ENCODE results near the gene CD300LG. TPM values are rescaled to one million over a fixed set of nuclear protein-coding genes. Genes with fewer than 3 reads are reported as not detected.

The CD300LG gene
- total RNA-seq, 1 donor from 2014 or later, result not detected

DNA sequence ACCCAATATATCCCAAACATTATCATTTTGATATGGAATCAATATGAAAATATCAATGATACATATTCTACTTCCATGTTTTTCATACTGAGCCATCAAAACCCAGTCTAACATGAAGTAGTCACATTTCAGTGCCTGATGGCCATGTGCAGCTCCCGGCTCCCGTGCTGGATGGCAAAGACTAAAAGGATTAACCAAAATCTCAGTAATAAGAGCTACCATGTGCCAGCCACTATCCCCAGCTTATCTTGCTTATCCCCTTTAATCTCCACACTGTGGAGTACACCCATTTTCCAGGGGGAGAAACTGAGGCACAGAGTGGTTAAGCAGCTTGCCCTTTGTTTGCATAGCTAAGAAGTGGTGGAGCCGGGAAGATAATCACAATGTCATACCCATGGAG is 9.2 kb downstream of the CD300LG start:
- Mint-ChIP-seq H3K4me3 (ENCODE audit: unreplicated experiment) (no peak overlapping the region), H3K4me1 (ENCODE audit: unreplicated experiment) (no peaks in the 10 kb centered on the region)
- TF ChIP-seq, protein P1, sequence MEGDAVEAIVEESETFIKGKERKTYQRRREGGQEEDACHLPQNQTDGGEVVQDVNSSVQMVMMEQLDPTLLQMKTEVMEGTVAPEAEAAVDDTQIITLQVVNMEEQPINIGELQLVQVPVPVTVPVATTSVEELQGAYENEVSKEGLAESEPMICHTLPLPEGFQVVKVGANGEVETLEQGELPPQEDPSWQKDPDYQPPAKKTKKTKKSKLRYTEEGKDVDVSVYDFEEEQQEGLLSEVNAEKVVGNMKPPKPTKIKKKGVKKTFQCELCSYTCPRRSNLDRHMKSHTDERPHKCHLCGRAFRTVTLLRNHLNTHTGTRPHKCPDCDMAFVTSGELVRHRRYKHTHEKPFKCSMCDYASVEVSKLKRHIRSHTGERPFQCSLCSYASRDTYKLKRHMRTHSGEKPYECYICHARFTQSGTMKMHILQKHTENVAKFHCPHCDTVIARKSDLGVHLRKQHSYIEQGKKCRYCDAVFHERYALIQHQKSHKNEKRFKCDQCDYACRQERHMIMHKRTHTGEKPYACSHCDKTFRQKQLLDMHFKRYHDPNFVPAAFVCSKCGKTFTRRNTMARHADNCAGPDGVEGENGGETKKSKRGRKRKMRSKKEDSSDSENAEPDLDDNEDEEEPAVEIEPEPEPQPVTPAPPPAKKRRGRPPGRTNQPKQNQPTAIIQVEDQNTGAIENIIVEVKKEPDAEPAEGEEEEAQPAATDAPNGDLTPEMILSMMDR (IDR thresholded peaks at IDR 0.05), result no peak

DNA sequence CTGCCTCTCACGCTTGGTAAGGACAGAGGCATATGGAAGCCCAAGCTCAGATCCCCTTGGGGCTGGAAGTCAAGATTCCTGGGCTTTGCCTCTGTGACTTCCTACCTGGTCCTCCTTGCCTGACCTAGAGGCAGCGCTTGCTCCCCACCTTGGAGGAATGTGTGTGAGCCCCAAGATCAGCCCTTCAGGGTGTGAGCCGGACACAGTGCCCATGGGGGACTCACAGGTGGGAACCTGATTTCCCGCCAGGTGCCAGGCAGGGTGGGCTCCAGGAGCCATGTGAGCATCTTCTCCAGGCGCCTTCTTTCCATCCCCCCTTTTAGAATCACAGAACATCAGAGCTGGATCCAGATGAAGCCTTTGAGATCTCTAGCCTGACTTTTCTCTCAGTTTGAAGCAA is 10.2 kb downstream of the CD300LG start:
- TF ChIP-seq, protein P1 (IDR thresholded peaks at IDR 0.05), result no peak
- H3K27me3 Mint-ChIP-seq (ENCODE audit: unreplicated experiment), result peaks cover 46% of the 10 kb centered on the region
- H3K27ac Mint-ChIP-seq (ENCODE audit: unreplicated experiment), result no peak overlapping the region
- H3K9me3 Mint-ChIP-seq (ENCODE audit: unreplicated experiment), result no peaks in the 10 kb centered on the region
- DNase-seq (ENCODE audit: extremely low spot score, unreplicated experiment), result no peak
- H3K4me3 Mint-ChIP-seq (ENCODE audit: unreplicated experiment), result no peak overlapping the region
- H3K4me1 Mint-ChIP-seq (ENCODE audit: unreplicated experiment), result no peaks in the 10 kb centered on the region
- no peaks in the 10 kb centered on the region for H3K36me3 Mint-ChIP-seq (ENCODE audit: unreplicated experiment)

More for the DNA sequence above, 9.2 kb downstream of the CD300LG start:
- Mint-ChIP-seq H3K36me3 (ENCODE audit: unreplicated experiment) (no peaks in the 10 kb centered on the region), H3K27me3 (ENCODE audit: unreplicated experiment) (peaks cover 52% of the 10 kb centered on the region), H3K27ac (ENCODE audit: unreplicated experiment) (no peak overlapping the region), H3K9me3 (ENCODE audit: unreplicated experiment) (no peaks in the 10 kb centered on the region)
- no peak for DNase-seq (ENCODE audit: extremely low spot score, unreplicated experiment)

DNA sequence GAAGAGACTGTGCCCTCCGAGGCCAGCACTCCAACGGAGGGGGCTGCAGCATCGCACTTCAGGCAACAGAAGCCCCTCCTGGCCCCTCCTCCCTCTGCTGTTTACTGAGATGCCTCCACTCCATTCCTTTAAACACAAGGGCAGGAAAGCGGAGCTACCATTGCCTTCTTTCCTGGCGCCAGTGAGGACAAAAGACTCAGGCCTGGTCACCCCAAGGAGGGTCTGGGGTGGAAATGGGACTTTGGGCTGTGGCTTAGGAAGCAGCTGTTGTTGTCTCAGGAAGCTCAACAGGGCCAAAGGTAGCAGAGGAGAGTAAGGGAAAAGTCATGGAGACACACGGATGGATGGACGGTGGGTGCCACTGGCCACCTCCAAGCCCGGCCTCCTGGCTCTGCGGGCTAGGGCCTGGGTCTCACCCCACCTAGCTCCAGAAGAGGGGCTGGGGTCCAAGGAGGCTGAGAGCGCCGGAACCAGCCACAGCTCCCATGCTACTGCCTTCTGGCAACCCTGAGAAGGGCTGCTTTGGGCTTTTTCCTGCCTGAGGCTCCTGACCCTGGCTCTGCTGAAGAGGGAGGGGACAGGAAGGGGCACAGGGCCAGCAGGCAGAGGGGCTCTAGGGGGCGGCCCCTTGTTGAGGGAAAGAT is 11.1 kb downstream of the CD300LG start:
- no peak for DNase-seq (ENCODE audit: extremely low spot score, unreplicated experiment)
- H3K4me3 Mint-ChIP-seq (ENCODE audit: unreplicated experiment), result no peak overlapping the region
- no peaks in the 10 kb centered on the region for H3K4me1 Mint-ChIP-seq (ENCODE audit: unreplicated experiment)
- H3K36me3 Mint-ChIP-seq (ENCODE audit: unreplicated experiment), result no peaks in the 10 kb centered on the region
- H3K27ac Mint-ChIP-seq (ENCODE audit: unreplicated experiment), result no peak overlapping the region
- H3K9me3 Mint-ChIP-seq (ENCODE audit: unreplicated experiment), result no peaks in the 10 kb centered on the region
- TF ChIP-seq, protein P1 (IDR thresholded peaks at IDR 0.05), result no peak
- H3K27me3 Mint-ChIP-seq (ENCODE audit: unreplicated experiment), result peaks cover 43% of the 10 kb centered on the region

DNA sequence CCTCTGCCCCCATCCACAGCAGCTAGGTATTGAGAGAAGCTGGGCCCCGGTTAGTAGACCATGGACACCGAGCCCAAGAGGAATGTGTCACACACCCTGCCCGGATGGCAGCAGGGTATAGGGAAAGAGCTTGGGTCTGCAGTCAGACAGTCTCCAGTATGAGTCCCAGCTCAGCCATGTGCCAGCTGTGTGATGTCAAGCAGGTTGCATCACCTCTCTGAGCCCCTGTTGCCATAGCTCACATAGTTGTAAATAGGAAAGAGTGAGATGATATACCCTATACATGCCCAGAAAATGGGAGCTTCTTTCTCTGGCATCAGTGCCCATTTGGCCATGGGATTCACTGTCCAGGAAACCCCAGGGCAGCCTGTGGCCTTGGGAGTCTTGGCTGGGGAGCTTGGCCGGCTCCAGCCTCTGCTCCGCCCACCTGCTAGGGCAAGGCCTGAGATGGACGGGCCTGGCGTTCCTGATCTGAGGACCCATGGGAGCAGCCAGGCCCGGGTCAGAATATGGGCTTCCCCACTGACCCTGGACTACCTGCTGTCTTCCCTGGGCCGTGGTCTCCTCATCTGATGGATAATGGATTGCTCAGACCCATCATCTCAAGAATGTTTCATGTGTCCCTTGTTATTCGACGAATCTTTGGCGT is 13.2 kb downstream of the CD300LG start:
- Mint-ChIP-seq H3K9me3 (ENCODE audit: unreplicated experiment) (no peaks in the 10 kb centered on the region), H3K4me3 (ENCODE audit: unreplicated experiment) (no peak overlapping the region), H3K36me3 (ENCODE audit: unreplicated experiment) (no peaks in the 10 kb centered on the region), H3K4me1 (ENCODE audit: unreplicated experiment) (no peaks in the 10 kb centered on the region), H3K27me3 (ENCODE audit: unreplicated experiment) (peaks cover 37% of the 10 kb centered on the region), H3K27ac (ENCODE audit: unreplicated experiment) (no peak overlapping the region)
- DNase-seq (ENCODE audit: extremely low spot score, unreplicated experiment), result no peak
- TF ChIP-seq, protein P1 (IDR thresholded peaks at IDR 0.05), result no peak

DNA sequence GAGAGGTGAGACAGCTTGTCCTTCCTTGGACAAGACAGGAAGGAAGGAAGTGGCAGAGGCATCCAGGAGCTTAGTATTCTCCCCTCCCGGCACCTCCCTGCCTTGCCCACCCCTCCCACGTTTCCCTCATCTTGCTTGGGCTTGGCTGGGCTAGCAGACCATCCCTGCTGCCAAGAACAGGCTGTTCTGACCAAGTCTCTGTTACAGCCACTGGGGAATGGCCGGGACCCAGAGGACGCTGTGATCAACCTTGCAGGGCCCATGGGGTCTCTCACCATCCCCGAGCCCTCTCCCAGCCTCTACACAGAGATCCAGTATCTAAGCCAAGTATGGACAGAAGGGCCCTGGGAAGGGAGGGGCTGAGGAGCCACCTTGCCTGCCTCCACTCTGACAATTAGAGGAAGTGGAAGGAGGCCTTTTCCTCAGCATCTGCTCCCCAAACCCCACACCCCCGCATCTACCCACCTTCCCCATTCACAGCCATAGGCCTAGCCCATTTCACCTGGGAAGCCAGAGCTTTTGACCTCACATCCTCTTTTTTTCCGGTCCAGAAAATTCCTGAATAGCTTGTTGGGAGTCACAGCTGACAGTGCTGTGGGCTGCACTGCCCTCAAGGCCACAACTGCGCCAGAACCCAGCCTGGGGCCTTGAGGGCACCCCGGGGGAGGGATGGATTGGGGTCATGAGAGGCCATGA is 14.1 kb downstream of the CD300LG start:
- no peak overlapping the region for H3K27ac Mint-ChIP-seq (ENCODE audit: unreplicated experiment)

More for the DNA sequence above, 14.1 kb downstream of the CD300LG start:
- no peaks in the 10 kb centered on the region for H3K4me1 Mint-ChIP-seq (ENCODE audit: unreplicated experiment)
- TF ChIP-seq, protein P1 (IDR thresholded peaks at IDR 0.05), result no peak
- peaks cover 38% of the 10 kb centered on the region for H3K27me3 Mint-ChIP-seq (ENCODE audit: unreplicated experiment)
- DNase-seq (ENCODE audit: extremely low spot score, unreplicated experiment), result no peak
- no peaks in the 10 kb centered on the region for H3K9me3 Mint-ChIP-seq (ENCODE audit: unreplicated experiment)
- H3K4me3 Mint-ChIP-seq (ENCODE audit: unreplicated experiment), result no peak overlapping the region
- no peaks in the 10 kb centered on the region for H3K36me3 Mint-ChIP-seq (ENCODE audit: unreplicated experiment)
